GOT3 (cell line): ENCODE data around the gene OAT.

ENCODE experiments used
- DNase-seq: peaks from one replicate; lab custom pipeline; 2025; ENCODE audit warnings: mixed read lengths; lab: John Stamatoyannopoulos, UW

The OAT gene

GRCh38 chr10:124418726-124419501 is at the start of gene OAT:
TSS of gene OAT (minus strand) at chr10:124418923. CDS start at chr10:124412171, 6,752 bp downstream.
- peak; percentile 82 for DNase-seq

- DNase-seq: no peak
Observed at GRCh38 chr10:124467165-124467564, 48.4 kb upstream of the OAT start.

GRCh38 chr10:124465777-124466488 is 47.2 kb upstream of the OAT start:
- DNase-seq: no peak

- DNase-seq: no peak
Observed at GRCh38 chr10:124465003-124465776, 46.5 kb upstream of the OAT start.

GRCh38 chr10:124464028-124464965 is 45.6 kb upstream of the OAT start:
- DNase-seq: no peak

GRCh38 chr10:124462348-124462695 is 43.6 kb upstream of the OAT start:
- no peak for DNase-seq

- DNase-seq: peak; percentile 39
Observed at GRCh38 chr10:124461642-124462347, 43.1 kb upstream of the OAT start, which contains the start of gene LHPP. TSS of gene LHPP (plus strand) at chr10:124461823. CDS start at chr10:124461863, 40 bp downstream.

- DNase-seq: no peak
Observed at GRCh38 chr10:124460144-124460543, 41.4 kb upstream of the OAT start.

- no peak for DNase-seq
Observed at GRCh38 chr10:124459395-124459794, 40.7 kb upstream of the OAT start.

GRCh38 chr10:124458889-124459288 is 40.2 kb upstream of the OAT start:
- no peak for DNase-seq

- DNase-seq: no peak
Observed at GRCh38 chr10:124458473-124458872, 39.8 kb upstream of the OAT start.

- no peak for DNase-seq
Observed at GRCh38 chr10:124455441-124455840, 36.7 kb upstream of the OAT start.

GRCh38 chr10:124453960-124454610 is 35.4 kb upstream of the OAT start:
- DNase-seq: no peak

GRCh38 chr10:124451276-124451675 is 32.6 kb upstream of the OAT start:
- DNase-seq: no peak

GRCh38 chr10:124450783-124451057 is 32.0 kb upstream of the OAT start:
- no peak for DNase-seq

- DNase-seq: no peak
Observed at GRCh38 chr10:124450012-124450782, 31.5 kb upstream of the OAT start, which contains the start of gene NKX1-2. TSS of gene NKX1-2 (minus strand) at chr10:124450035. CDS start at chr10:124449943, 92 bp downstream.

GRCh38 chr10:124449170-124450011 is 30.7 kb upstream of the OAT start:
- DNase-seq: no peak

- no peak for DNase-seq
Observed at GRCh38 chr10:124448696-124449169, 30.0 kb upstream of the OAT start.
